Muscle layer of duodenum (tissue), 2 donors: ENCODE measurements around the gene NDUFV1.
A peak's percentile ranks its signal among the peaks of the same experiment; 100 is the strongest.

Experiments
- H3K27ac ChIP-seq: one replicate; pipeline ENCODE4 v1.7.0; 2013; ENCODE audit warnings: mild to moderate bottlenecking, low read length
- H3K27me3 ChIP-seq: one replicate; pipeline ENCODE4 v1.7.0; 2013; ENCODE audit warnings: low read depth, mild to moderate bottlenecking, control low read depth, low read length
- H3K36me3 ChIP-seq, 2 donors: one replicate each; pipeline ENCODE4 v1.7.0; 2013; ENCODE audit warnings: low read length in 2 of 2, control low read depth in 1 of 2, mild to moderate bottlenecking in 1 of 2; ENCODE audit not compliant: insufficient read depth in 2 of 2, control insufficient read depth in 1 of 2
- H3K4me1 ChIP-seq, 2 donors: one replicate each; pipeline ENCODE4 v1.7.0; 2013; ENCODE audit warnings: low read length in 2 of 2, mild to moderate bottlenecking in 2 of 2, control low read depth in 1 of 2, moderate library complexity in 1 of 2; ENCODE audit not compliant: insufficient read depth in 2 of 2, control insufficient read depth in 1 of 2
- H3K4me3 ChIP-seq, 2 donors: one replicate each; pipeline ENCODE4 v1.7.0; 2013; ENCODE audit warnings: low read length in 2 of 2, low read depth in 1 of 2, mild to moderate bottlenecking in 1 of 2
- H3K9me3 ChIP-seq, 2 donors: one replicate each; pipeline ENCODE4 v1.7.0; 2013; ENCODE audit warnings: low read length in 2 of 2, control low read depth in 1 of 2, mild to moderate bottlenecking in 1 of 2; ENCODE audit not compliant: control insufficient read depth in 1 of 2
- donor health status: healthy.

NDUFV1 gene

DNA sequence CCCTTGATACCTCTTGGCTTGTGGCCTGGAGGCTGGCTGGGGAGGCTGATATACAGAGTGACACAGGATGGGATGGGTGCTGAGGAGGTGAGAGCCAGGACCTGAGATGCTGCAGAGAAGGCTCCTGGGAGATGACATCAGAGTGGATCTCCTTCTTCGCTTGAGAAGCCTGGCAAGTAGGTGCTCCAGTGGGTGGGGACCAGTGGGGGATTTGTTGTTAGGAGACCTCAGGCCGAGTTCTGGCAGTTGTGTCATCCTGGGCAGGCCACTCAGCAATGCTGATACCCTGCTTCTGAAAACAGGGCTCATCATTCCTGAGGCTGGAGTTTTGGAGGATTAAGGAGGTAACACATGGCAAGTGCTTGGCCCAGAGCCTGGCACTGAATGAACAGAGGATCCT, 1.9 kb upstream of the NDUFV1 start:
- peaks cover 14% of the 10 kb centered on the region in 2 donors for H3K36me3 ChIP-seq
- no peak overlapping the region for H3K4me3 ChIP-seq
- peaks cover 6 to 20% of the 10 kb centered on the region in 2 donors for H3K4me1 ChIP-seq
- H3K9me3 ChIP-seq = no peaks in the 10 kb centered on the region
- no peaks in the 10 kb centered on the region for H3K27me3 ChIP-seq
- no peak overlapping the region for H3K27ac ChIP-seq

DNA sequence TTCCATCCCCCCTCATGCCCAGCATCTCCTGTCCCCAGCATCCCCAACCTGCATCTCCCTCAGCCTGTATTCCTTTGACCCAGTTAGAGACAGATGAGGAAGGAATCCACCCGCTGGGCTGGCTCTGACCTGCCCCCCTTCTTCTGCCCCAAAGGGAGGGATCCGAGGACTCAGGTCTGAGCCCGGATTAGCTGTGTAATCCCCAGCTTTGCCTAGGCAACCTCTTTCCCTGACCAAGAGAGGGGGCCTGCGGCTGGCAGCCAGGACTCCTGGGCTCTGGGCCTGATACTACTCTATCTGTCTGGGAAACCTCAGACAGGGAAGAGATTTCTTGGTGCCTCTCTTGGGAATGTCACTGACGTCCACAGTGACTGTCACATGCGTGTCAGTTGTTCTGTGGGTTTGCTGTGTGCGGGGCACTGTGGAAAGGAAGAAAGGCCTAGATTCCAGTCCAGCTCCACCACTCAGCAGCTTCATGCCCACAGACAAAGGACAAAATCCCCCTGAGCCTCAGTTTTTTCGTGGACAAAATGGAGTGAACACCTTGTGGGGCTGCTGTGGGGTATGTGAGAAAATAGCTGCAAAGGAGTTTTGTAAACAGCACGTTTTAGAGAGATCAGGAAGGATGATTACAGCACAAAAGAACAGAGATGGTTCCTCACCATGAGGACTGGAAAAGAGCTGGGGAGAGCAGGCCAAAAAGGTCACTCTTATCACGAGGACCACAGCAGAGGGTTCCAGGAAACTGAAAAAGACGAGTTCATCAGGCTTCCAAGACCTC, 1.3 kb upstream of the NDUFV1 start:
- H3K4me3 ChIP-seq = no peak overlapping the region
- peaks cover 14 to 19% of the 10 kb centered on the region in 2 donors for H3K36me3 ChIP-seq
- H3K27ac ChIP-seq = no peak overlapping the region
- no peaks in the 10 kb centered on the region for H3K9me3 ChIP-seq
- no peaks in the 10 kb centered on the region for H3K27me3 ChIP-seq
- peaks cover 6 to 20% of the 10 kb centered on the region in 2 donors for H3K4me1 ChIP-seq

DNA sequence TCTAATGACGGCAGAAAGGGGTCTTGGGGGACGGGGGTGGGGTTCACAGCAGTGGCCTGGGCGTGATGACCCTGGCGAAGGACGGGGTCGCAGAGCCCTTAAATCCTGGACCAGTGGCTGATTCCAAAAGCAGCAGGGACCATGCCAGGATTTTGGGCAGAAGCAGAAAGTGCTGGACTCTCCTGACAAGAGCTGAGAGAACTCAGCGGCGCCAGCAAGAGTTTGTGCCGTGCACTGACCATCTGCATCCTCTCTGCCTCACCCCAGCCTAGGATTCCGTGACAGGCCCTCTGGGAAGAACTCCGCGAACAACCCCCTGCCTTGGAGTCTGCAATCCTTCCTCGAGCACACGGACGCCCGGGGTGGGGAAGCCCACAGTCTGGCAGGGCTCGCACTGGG, 644 bp upstream of the NDUFV1 start:
- Histone ChIP-seq H3K36me3 (peaks cover 18 to 25% of the 10 kb centered on the region in 2 donors), H3K4me1 (peaks cover 6 to 20% of the 10 kb centered on the region in 2 donors), H3K27me3 (no peaks in the 10 kb centered on the region), H3K4me3 (peak overlapping the region; percentile 93 to 98), H3K27ac (peak overlapping the region; percentile 16), H3K9me3 (no peaks in the 10 kb centered on the region)

DNA sequence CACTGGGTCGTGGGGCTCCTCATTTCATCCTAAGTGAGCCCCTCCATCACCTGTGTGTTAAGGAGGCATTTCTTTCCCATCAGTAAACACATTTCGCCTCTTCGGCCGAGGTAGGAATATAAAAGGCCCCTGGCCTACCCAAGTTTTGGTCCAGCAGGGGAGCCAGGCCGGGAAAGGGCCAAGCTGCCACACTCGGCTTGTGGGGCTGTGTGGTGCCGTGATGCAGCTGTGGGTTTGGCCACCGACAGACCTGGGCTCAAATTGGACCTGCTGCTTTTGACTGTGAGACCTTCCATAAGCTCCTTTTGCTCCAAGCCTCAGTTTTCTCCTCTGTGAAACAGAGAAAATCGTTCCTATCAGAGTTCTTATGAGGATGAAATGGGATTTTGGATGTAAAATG, 771 bp downstream of the NDUFV1 start:
- Histone ChIP-seq H3K4me1 (peaks cover 6 to 20% of the 10 kb centered on the region in 2 donors), H3K27ac (peak overlapping the region; percentile 84)

DNA sequence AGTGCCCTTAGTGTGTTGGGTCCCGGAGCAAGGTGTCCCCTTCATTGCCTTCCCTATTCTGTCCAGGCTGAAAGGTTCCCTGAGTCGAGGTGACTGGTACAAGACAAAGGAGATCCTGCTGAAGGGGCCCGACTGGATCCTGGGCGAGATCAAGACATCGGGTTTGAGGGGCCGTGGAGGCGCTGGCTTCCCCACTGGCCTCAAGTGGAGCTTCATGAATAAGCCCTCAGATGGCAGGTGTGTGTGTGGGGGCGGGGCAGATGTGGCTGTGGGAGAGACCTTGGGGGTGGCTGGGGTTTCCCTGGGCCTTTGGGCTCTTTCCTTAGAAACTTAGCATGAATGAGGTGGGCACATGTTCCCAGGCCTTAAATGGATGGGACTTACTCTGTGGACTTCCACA, 1.8 kb downstream of the NDUFV1 start:
- H3K4me3 ChIP-seq = no peak overlapping the region
- H3K9me3 ChIP-seq = no peaks in the 10 kb centered on the region
- H3K4me1 ChIP-seq = peaks cover 6 to 20% of the 10 kb centered on the region in 2 donors
- no peaks in the 10 kb centered on the region for H3K27me3 ChIP-seq
- H3K36me3 ChIP-seq = peaks cover 18 to 47% of the 10 kb centered on the region in 2 donors
- H3K27ac ChIP-seq = no peak overlapping the region

More for the DNA sequence above, 771 bp downstream of the NDUFV1 start:
- peak overlapping the region; percentile 93 to 98 for H3K4me3 ChIP-seq
- no peaks in the 10 kb centered on the region for H3K9me3 ChIP-seq
- peaks cover 18 to 40% of the 10 kb centered on the region in 2 donors for H3K36me3 ChIP-seq
- H3K27me3 ChIP-seq = no peaks in the 10 kb centered on the region

DNA sequence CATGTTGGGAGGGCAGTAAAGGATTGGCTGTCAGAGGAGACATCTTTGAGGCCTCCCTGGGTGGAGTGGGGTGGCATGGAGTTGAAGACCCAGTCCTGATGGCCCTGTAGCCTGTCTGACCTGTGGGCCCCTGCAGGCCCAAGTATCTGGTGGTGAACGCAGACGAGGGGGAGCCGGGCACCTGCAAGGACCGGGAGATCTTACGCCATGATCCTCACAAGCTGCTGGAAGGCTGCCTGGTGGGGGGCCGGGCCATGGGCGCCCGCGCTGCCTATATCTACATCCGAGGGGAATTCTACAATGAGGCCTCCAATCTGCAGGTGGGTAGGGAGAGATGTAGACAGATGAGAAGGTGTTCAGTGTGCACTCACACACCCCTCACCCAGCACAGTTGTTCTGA, 2.6 kb downstream of the NDUFV1 start:
- no peak overlapping the region for H3K4me3 ChIP-seq
- H3K27me3 ChIP-seq = no peaks in the 10 kb centered on the region
- H3K4me1 ChIP-seq = peaks cover 9 to 28% of the 10 kb centered on the region in 2 donors
- peaks cover 18 to 47% of the 10 kb centered on the region in 2 donors for H3K36me3 ChIP-seq
- no peak overlapping the region for H3K27ac ChIP-seq
- no peaks in the 10 kb centered on the region for H3K9me3 ChIP-seq

DNA sequence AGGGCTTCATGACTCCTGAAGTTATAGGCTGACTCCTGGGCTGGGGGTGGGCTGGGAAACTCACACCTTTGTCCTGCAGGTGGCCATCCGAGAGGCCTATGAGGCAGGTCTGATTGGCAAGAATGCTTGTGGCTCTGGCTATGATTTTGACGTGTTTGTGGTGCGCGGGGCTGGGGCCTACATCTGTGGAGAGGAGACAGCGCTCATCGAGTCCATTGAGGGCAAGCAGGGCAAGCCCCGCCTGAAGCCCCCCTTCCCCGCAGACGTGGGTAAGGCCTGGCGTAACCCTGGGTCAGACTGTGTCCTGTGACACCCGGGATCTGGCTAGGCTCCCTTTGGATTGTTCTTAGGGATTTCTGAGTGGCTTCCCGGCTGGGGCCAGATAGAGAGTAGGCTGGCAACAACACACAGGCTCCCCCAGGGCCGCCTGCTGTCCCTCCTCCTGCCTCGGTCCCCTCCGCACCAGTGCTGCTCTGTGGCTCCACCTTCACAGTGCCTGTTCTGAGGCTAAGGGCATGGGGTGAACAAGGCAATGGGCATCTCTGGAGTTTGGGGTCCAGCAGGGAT, 3.6 kb downstream of the NDUFV1 start:
- H3K27ac ChIP-seq = no peak overlapping the region
- H3K9me3 ChIP-seq = no peaks in the 10 kb centered on the region
- peaks cover 18 to 47% of the 10 kb centered on the region in 2 donors for H3K36me3 ChIP-seq
- no peak overlapping the region for H3K4me3 ChIP-seq
- H3K27me3 ChIP-seq = peaks cover 9% of the 10 kb centered on the region
- peaks cover 9 to 33% of the 10 kb centered on the region in 2 donors for H3K4me1 ChIP-seq

DNA sequence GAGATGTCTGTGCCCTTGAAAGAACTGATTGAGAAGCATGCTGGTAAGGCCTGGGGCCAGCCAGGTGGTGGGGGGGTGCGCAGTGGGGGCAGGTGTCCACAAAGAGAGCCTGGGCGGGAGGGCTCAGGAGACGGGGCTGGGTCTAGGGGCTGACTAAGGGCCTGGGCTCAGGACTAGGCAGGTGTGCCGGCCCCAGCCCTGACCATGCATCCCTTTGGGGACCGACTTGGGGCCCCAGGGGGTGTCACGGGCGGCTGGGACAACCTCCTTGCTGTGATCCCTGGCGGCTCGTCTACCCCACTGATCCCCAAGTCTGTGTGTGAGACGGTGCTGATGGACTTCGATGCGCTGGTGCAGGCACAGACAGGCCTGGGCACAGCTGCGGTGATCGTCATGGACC, 4.4 kb downstream of the NDUFV1 start:
- H3K4me3 ChIP-seq = no peak overlapping the region
- peaks cover 9 to 30% of the 10 kb centered on the region in 2 donors for H3K4me1 ChIP-seq
- peaks cover 18 to 47% of the 10 kb centered on the region in 2 donors for H3K36me3 ChIP-seq
- H3K27me3 ChIP-seq = peaks cover 10% of the 10 kb centered on the region
- no peak overlapping the region for H3K27ac ChIP-seq
- H3K9me3 ChIP-seq = no peaks in the 10 kb centered on the region

DNA sequence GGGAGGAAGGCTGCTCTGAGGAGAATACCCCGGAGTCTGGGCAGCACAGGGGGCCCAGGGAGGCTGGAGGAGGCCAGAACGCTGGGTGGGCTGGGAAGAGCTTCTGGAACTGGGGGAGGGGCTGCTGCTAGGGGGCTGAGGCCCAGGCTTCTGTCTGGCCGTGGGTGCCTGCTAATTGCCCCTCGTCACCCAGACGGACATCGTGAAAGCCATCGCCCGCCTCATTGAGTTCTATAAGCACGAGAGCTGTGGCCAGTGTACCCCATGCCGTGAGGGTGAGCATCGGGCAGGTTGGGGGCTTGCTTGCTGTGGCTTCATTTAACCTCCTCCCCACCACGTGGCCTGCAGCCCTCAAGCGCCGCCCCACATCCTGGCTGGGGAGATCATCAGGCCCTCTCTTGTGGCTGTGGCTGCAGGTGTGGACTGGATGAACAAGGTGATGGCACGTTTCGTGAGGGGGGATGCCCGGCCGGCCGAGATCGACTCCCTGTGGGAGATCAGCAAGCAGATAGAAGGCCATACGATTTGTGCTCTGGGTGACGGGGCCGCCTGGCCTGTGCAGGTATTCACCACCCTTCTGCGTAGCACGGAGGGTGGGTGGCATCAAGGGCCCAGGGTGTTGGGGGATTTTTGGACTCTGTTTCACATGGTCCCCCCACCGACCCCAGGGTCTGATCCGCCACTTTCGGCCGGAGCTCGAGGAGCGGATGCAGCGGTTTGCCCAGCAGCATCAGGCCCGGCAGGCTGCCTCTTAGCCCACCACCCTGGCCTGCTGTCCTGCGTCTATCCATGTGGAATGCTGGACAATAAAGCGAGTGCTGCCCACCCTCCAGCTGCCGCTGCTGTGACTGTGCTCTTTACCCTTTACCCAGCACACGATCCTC, 5.2 kb downstream of the NDUFV1 start:
- no peak overlapping the region for H3K27ac ChIP-seq
- no peaks in the 10 kb centered on the region for H3K9me3 ChIP-seq
- H3K36me3 ChIP-seq = peaks cover 18 to 47% of the 10 kb centered on the region in 2 donors

DNA sequence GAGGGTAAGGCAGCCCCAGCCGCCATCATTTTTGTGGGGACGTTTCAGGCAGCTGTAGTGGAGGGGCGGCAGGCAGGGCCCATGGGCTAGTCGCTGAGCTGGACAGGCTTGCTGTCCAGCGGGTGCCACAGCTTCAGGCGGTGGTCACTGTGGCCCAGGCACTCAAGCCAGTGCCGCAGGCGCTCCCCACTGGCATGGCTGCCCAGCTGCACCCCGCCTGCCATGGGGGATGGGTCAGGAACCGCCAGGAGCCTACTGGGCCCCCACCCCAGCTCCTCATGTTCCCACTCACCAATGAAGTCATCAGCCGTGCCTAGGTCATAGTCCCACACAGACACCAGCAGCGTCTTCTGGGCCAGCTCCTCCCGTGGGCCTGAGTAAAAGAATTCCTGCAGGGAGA, 6.0 kb downstream of the NDUFV1 start:
- no peak overlapping the region for H3K27ac ChIP-seq
- no peak overlapping the region for H3K4me3 ChIP-seq
- peaks cover 3 to 20% of the 10 kb centered on the region in 2 donors for H3K4me1 ChIP-seq
- H3K9me3 ChIP-seq = no peaks in the 10 kb centered on the region
- peaks cover 18 to 47% of the 10 kb centered on the region in 2 donors for H3K36me3 ChIP-seq
- H3K27me3 ChIP-seq = peaks cover 10% of the 10 kb centered on the region

More for the DNA sequence above, 5.2 kb downstream of the NDUFV1 start:
- Histone ChIP-seq H3K27me3 (peaks cover 10% of the 10 kb centered on the region), H3K4me3 (no peak overlapping the region), H3K4me1 (peaks cover 9 to 29% of the 10 kb centered on the region in 2 donors)
